K562 (cell line): ENCODE data around the gene CACNG8. TPM values are rescaled to one million over a fixed set of nuclear protein-coding genes. Genes with fewer than 3 reads are reported as not detected.

Experiments
- ATAC-seq: fragments of 200-7000 bp; cut with Tn5 transposase; 3 replicates; pipeline ENCODE4 v1.9.1; 2020; ENCODE audit warnings: moderate library complexity
- BruUV-seq: library from RNA; stranded (reverse); fragments of 400-500 nt; replicated peaks from 2 replicates; lab custom pipeline; 2021; lab: Mats Ljungman, UMichigan
- CTCF ChIA-PET: fragments of 300-600 bp; formaldehyde crosslinking; extraction: SDS; loops from one replicate; lab custom pipeline; 2021; ENCODE audit warnings: low intra/inter-chr PET ratio; lab: Yijun Ruan, JAX
- POLR2A ChIA-PET: fragments of 300-600, 350-650 bp; sonication (Branson Sonifier 250); formaldehyde crosslinking; extraction: SDS; loops from one replicate; lab custom pipeline; 2021; ENCODE audit warnings: antibody characterized with exemption, inconsistent platforms; lab: Yijun Ruan, JAX
- DNase-seq, 4 experiments: peaks; one replicate each; pipeline versions ENCODE4 v3.0.0 to v3.0.0-alpha.2; 2011 to 2018; ENCODE audit warnings: low spot score in 3 of 4, mixed read lengths in 3 of 4; ENCODE audit errors: extremely low read depth in 1 of 4
- FAIRE-seq: peaks from 2 replicates; lab custom pipeline; 2011; peaks lifted over from hg19 to GRCh38; lab: Jason Lieb, UNC
- H2AFZ ChIP-seq: 2 replicates; pipeline ENCODE4 v1.6.0; 2011; ENCODE audit warnings: low read depth, low read length, control low read depth, inconsistent platforms
- H3K27ac ChIP-seq: fragments of 200-600 bp; 3 replicates; pipeline ENCODE4 v1.8.0; 2011; ENCODE audit warnings: low read depth, mild to moderate bottlenecking, control low read depth, inconsistent platforms, low read length, moderate library complexity, mixed read lengths; ENCODE audit errors: extremely low read depth
- H3K27me3 ChIP-seq, 2 experiments: fragments of 300-600 bp in 1 of 2; 2 replicates in 1 of 2; 3 replicates in 1 of 2; pipeline versions ENCODE4 v1.6.0 to v1.8.0; 2011; ENCODE audit warnings: inconsistent platforms in 2 of 2, low read length in 2 of 2, mild to moderate bottlenecking in 1 of 2, mixed read lengths in 1 of 2, moderate library complexity in 1 of 2; ENCODE audit not compliant: control insufficient read depth in 2 of 2, insufficient read depth in 2 of 2
- H3K36me3 ChIP-seq: fragments of 300-600 bp; 3 replicates; pipeline ENCODE4 v1.8.0; 2011; ENCODE audit warnings: mild to moderate bottlenecking, low read length, inconsistent platforms; ENCODE audit not compliant: control insufficient read depth, insufficient read depth
- H3K4me1 ChIP-seq, 2 experiments: fragments of 200-600 bp in 1 of 2; replicated peaks in 1 of 2; 2 replicates in 1 of 2; 3 replicates in 1 of 2; pipeline versions ENCODE4 v1.5.1 to v1.8.0; 2011; ENCODE audit warnings: inconsistent platforms in 2 of 2, low read length in 2 of 2, mild to moderate bottlenecking in 1 of 2, mixed read lengths in 1 of 2, moderate library complexity in 1 of 2; ENCODE audit not compliant: control insufficient read depth in 2 of 2, insufficient read depth in 2 of 2
- H3K4me2 ChIP-seq: 2 replicates; pipeline ENCODE4 v1.6.1; 2011; ENCODE audit warnings: low read length, control low read depth, inconsistent platforms, mixed read lengths; ENCODE audit not compliant: insufficient read depth
- H3K4me3 ChIP-seq: fragments of 200-600 bp; sonication (generic), shearing (Covaris generic); 2 replicates; pipeline ENCODE4 v1.5.1; 2016; ENCODE audit warnings: control low read depth, inconsistent platforms
- H3K79me2 ChIP-seq: fragments of 200-600 bp; 3 replicates; pipeline ENCODE4 v1.8.0; 2011; ENCODE audit warnings: low read length, inconsistent platforms; ENCODE audit not compliant: control insufficient read depth, insufficient read depth
- H3K9ac ChIP-seq, 2 experiments: 2 replicates each; pipeline versions ENCODE4 v1.6.0 to v1.6.1; 2011; ENCODE audit warnings: low read depth in 2 of 2, low read length in 2 of 2, control low read depth in 1 of 2, inconsistent platforms in 1 of 2, mild to moderate bottlenecking in 1 of 2, mixed read lengths in 1 of 2; ENCODE audit not compliant: insufficient read depth in 1 of 2
- H3K9me1 ChIP-seq: one replicate; pipeline ENCODE4 v1.6.0; 2011; ENCODE audit warnings: inconsistent platforms, mild to moderate bottlenecking, low read length, moderate library complexity; ENCODE audit not compliant: control insufficient read depth, insufficient read depth
- H3K9me3 ChIP-seq: replicated peaks from 2 replicates; pipeline ENCODE4 v1.5.1; 2011; ENCODE audit warnings: low read depth, low read length, inconsistent platforms; ENCODE audit not compliant: control insufficient read depth, insufficient read depth
- H4K20me1 ChIP-seq: replicated peaks from 2 replicates; pipeline ENCODE4 v1.6.1; 2011; ENCODE audit warnings: low read length, inconsistent platforms, mixed read lengths; ENCODE audit not compliant: control insufficient read depth, insufficient read depth
- CC2D1A ChIP-seq: fragments of 450-650 bp; IDR thresholded peaks from 2 replicates; pipeline ENCODE4 v1.6.1; 2017; ENCODE audit warnings: mild to moderate bottlenecking
- CSDE1 ChIP-seq, 2 experiments: fragments of 450-650 bp; IDR thresholded peaks; 2 replicates each; pipeline ENCODE4 v1.6.1; 2016; ENCODE audit warnings: mild to moderate bottlenecking in 1 of 2
- PHB ChIP-seq: fragments of 250-450 bp; sonication (Bioruptor Pico); IDR thresholded peaks from 2 replicates; pipeline ENCODE4 v1.5.0; 2021
- WHSC1 ChIP-seq: IDR thresholded peaks from one replicate; pipeline ENCODE4 v1.6.1; 2012; ENCODE audit warnings: low read length, control low read depth, inconsistent platforms
- WGBS: fragments of 100-300 bp; shearing (Covaris generic); methylation state at CpG from one replicate; pipeline ENCODE4 v1.1.6; 2016; ENCODE audit warnings: low coverage, mixed read lengths; ENCODE audit not compliant: insufficient coverage; ENCODE audit errors: missing lambda C conversion rate; 5-methylcytosine and 5-hydroxymethylcytosine counted together
- in situ Hi-C: fragments of 300-500 bp; cut with MboI; formaldehyde crosslinking; loops from 4 replicates; pipeline ENCODE4 v1.15.0; 2018; ENCODE audit warnings: inconsistent platforms, mixed read lengths
- intact Hi-C: fragments of 100-400 bp; cut with micrococcal nuclease; formaldehyde crosslinking; loops from 2 replicates; pipeline ENCODE4 v1.14.2; 2022
- polyA plus RNA-seq, 8 experiments: library from polyadenylated mRNA; depleted of rRNA in 4 of 8; stranded (reverse) in 5 of 8; unstranded in 3 of 8; fragments of >200 nt; fragmentation: Nextera tagmentation in 2 of 8; fragmentation: Illumina TruSeq in 1 of 8; extraction: Ambion mirVana in 2 of 8; extraction: Trizol in 1 of 8; gene quantifications; 2 replicates each; pipeline versions ENCODE4 v1.2.1 to v1.2.3, GENCODE V29; 2011 to 2014; ENCODE audit warnings: inconsistent platforms in 1 of 8, missing spikeins in 1 of 8
- total RNA-seq, 7 experiments: library from RNA; depleted of rRNA in 6 of 7; stranded (reverse); fragments of >200 nt in 6 of 7; fragmentation: Illumina TruSeq in 2 of 7; extraction: Trizol in 2 of 7; gene quantifications; 2 replicates each; pipeline versions ENCODE4 v1.2.1 to v1.2.3, GENCODE V29; 2011 to 2021; ENCODE audit warnings: low replicate concordance in 1 of 7
- TF ChIP-seq, protein P1 (sequence below), 2 experiments: fragments of 450-650 bp in 1 of 2; IDR thresholded peaks; 2 replicates each; pipeline ENCODE4 v1.6.1; 2011 to 2017; ENCODE audit warnings: low read depth in 2 of 2, antibody characterized with exemption in 1 of 2, borderline replicate concordance in 1 of 2, low read length in 1 of 2, mild to moderate bottlenecking in 1 of 2, mixed read lengths in 1 of 2; ENCODE audit not compliant: control insufficient read depth in 1 of 2

CACNG8 gene
- total and polyA plus RNA-seq, 9 of the 15 experiments (the other 6 are each of a cell fraction or from before 2014, with no cell fraction given) = 0.02 to 0.05 TPM; not detected in 7

- in situ Hi-C loops = no loop called here
- DNase-seq (no peak), ATAC-seq (no peak), FAIRE-seq (no peak)
- 0% methylated on average over 8 of the region's 8 CpGs for WGBS
- Histone ChIP-seq H3K9me1 (no peaks in the 10 kb centered on the region), H3K9ac (no peak overlapping the region), H3K4me3 (no peak overlapping the region), H2AFZ (no peak overlapping the region), H3K27ac (no peak overlapping the region), H3K4me1 (no peaks in the 10 kb centered on the region; a peak in 1 of 5 replicates), H3K27me3 (peaks cover 16 to 33% of the 10 kb centered on the region in 2 experiments), H3K4me2 (no peak overlapping the region), H4K20me1 (no peaks in the 10 kb centered on the region), H3K9me3 (no peaks in the 10 kb centered on the region), H3K79me2 (no peaks in the 10 kb centered on the region), H3K36me3 (no peaks in the 10 kb centered on the region)
- no peak for TF ChIP-seq PHB (CRISPR knock-in tag)
- POLR2A ChIA-PET = interaction anchor here (0.6 kb wide), 1 partner anchor 218 kb away, joined by 4 read pairs; no protein-coding TSS in a partner anchor
- CTCF ChIA-PET = no interaction called here
- intact Hi-C loops = no loop called here
- BruUV-seq = no TSS peak
These were observed 51.1 kb downstream of the CACNG8 start for GRCh38 chr19:54013866-54014265.

DNA sequence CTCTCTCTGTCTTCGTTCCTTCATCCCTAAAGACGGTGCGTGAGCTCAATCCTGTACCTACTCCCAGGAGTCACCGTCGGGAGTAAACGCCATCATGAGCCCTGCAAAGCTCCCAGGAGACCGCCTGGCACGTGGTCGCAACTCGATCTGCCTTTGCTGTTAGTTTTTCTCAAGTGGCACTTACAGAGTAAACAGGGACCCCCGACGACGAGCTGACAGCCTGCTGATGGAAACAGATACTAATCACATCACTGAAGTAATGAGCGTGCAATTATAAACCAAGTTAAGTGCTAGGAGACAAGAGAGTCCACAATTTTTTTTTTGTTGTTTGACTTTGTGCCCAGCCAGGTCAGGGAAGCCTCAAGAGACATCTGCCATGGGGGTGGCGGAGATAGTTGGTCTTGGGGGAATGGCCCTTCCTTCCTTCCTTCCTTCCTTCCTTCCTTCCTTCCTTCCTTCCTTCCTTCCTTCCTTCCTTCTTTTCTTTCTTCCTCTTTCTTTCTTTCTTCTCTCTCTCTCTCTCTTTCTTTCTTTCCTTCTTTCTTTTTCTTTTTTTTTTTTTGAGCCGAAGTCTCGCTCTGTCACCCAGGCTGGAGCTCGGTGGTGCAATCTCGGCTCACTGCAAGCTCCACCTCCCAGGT lies 52.3 kb downstream of the CACNG8 start:
- ATAC-seq = no peak
- H3K79me2 ChIP-seq = no peaks in the 10 kb centered on the region
- no peak overlapping the region for H3K9ac ChIP-seq
- POLR2A ChIA-PET = interaction anchor here (0.6 to 0.7 kb wide), 2 partner anchors 17 to 103 kb away, joined by 3 read pairs; no protein-coding TSS in a partner anchor
- BruUV-seq = no TSS peak
- H3K27ac ChIP-seq = no peak overlapping the region
- H3K4me3 ChIP-seq = no peak overlapping the region
- H3K27me3 ChIP-seq = peaks cover 16 to 32% of the 10 kb centered on the region in 2 experiments
- H3K36me3 ChIP-seq = no peaks in the 10 kb centered on the region
- no peak for FAIRE-seq
- no peaks in the 10 kb centered on the region for H4K20me1 ChIP-seq
- no peaks in the 10 kb centered on the region for H3K9me3 ChIP-seq
- no peak overlapping the region for H3K4me2 ChIP-seq
- peaks cover 3 to 6% of the 10 kb centered on the region in 2 experiments; a peak in 2 of 5 replicates for H3K4me1 ChIP-seq
- DNase-seq = no peak
- intact Hi-C loops = no loop called here
- in situ Hi-C loops = no loop called here
- no peaks in the 10 kb centered on the region for H3K9me1 ChIP-seq
- CTCF ChIA-PET = no interaction called here
- no peak overlapping the region for H2AFZ ChIP-seq
- 1% methylated on average over 17 of the region's 19 CpGs for WGBS
- TF ChIP-seq CC2D1A = no peak
- no peak for TF ChIP-seq WHSC1
- TF ChIP-seq, protein P1, sequence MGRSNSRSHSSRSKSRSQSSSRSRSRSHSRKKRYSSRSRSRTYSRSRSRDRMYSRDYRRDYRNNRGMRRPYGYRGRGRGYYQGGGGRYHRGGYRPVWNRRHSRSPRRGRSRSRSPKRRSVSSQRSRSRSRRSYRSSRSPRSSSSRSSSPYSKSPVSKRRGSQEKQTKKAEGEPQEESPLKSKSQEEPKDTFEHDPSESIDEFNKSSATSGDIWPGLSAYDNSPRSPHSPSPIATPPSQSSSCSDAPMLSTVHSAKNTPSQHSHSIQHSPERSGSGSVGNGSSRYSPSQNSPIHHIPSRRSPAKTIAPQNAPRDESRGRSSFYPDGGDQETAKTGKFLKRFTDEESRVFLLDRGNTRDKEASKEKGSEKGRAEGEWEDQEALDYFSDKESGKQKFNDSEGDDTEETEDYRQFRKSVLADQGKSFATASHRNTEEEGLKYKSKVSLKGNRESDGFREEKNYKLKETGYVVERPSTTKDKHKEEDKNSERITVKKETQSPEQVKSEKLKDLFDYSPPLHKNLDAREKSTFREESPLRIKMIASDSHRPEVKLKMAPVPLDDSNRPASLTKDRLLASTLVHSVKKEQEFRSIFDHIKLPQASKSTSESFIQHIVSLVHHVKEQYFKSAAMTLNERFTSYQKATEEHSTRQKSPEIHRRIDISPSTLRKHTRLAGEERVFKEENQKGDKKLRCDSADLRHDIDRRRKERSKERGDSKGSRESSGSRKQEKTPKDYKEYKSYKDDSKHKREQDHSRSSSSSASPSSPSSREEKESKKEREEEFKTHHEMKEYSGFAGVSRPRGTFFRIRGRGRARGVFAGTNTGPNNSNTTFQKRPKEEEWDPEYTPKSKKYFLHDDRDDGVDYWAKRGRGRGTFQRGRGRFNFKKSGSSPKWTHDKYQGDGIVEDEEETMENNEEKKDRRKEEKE (IDR thresholded peaks at IDR 0.05; ENCODE audit: borderline replicate concordance in 1 of 2, control insufficient read depth in 1 of 2, low read depth in 2 of 2, low read length in 1 of 2) = no peak
- TF ChIP-seq CSDE1 (IDR thresholded peaks at IDR 0.05) = no peak
